ENCODE results near the gene KCNK6. TPM values are rescaled to one million over a fixed set of nuclear protein-coding genes. Genes with fewer than 3 reads are reported as not detected.

KCNK6 gene
- polyA plus RNA-seq, 1 donor (not counting 4 experiments of a cell fraction or from before 2014, with no cell fraction given): 23.9 TPM

DNA sequence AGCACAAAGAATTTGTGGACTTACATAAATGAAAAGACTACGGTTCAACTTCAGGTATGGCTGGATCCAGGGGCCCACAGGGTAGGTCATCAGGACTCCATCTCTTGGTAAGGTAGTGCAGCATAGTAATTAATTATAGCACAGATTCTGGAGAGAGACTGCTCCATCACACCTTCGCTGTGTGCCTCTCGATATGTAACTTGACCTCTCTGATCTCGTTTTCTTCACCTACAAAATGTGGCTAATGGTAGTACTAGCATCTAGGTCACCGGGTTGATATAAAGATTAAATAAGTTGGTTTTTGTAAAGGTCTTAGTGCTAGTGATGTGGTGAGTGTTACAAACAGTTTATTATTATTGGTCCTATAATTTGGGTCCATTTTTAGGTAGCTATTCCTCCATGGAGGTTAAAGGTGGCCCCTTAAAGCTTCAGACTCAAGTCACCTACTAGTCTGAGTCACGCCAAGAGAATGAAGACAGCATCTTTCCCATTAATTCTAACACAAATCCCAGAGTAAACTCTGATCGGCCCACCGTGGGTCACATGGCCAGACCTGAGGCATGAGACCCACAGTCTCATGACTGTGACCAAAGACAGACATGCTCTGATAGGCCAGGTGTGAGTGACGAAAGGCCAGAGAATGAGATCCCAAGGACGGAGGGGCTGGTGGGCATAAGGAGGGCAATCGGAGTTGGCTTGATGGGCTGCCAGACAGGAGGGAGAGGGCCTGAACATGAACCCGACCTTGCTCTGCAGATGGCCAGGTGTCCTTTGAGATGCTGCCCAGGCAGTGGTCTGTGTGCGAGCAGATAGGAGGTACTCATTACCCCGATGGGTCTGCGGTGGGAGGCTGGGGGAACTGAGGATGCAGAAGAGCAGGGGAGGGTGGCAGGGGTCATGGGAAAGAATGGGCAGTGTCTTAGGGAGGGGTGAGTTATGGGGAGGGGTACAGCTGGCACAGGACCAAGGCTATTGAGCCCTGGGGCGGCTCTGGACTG is 36.4 kb downstream of the KCNK6 start:
- no peaks in the 10 kb centered on the region for H3K9me1 ChIP-seq (ENCODE audit: control insufficient read depth, extremely low read depth, insufficient read depth, low read length)
- H3K79me2 ChIP-seq (ENCODE audit: control insufficient read depth, insufficient read depth, low read length): no peaks in the 10 kb centered on the region
- H3K4me3 ChIP-seq (ENCODE audit: control insufficient read depth in 2 of 3, extremely low read depth in 1 of 3, insufficient read depth in 2 of 3, low read depth in 1 of 3, low read length in 3 of 3): no peak overlapping the region
- H2AFZ ChIP-seq (ENCODE audit: control insufficient read depth, low read length): no peak overlapping the region
- no peaks in the 10 kb centered on the region for H4K20me1 ChIP-seq (ENCODE audit: control insufficient read depth, extremely low read depth, insufficient read depth, low read length)
- no peak overlapping the region for H3K27ac ChIP-seq (ENCODE audit: control insufficient read depth, insufficient read depth, low read length)
- no peak overlapping the region for H3K4me2 ChIP-seq (ENCODE audit: control insufficient read depth, extremely low read depth, insufficient read depth, low read depth, low read length)
- no peak for TF ChIP-seq CTCF (optimal IDR thresholded peaks at IDR 0.05 in 1 of 3, IDR thresholded peaks at IDR 0.05 in 1 of 3, conservative IDR thresholded peaks at IDR 0.05 in 1 of 3; ENCODE audit: extremely low read depth in 1 of 3, insufficient read depth in 2 of 3, low read length in 3 of 3)
- TF ChIP-seq EZH2 (IDR thresholded peaks at IDR 0.05; ENCODE audit: low read length): no peak
- H3K9me3 ChIP-seq (ENCODE audit: control insufficient read depth, low read depth, low read length): no peaks in the 10 kb centered on the region
- no peak overlapping the region for H3K9ac ChIP-seq (ENCODE audit: control insufficient read depth, extremely low read depth, insufficient read depth, low read length)
- FAIRE-seq (no peak), DNase-seq (ENCODE audit: low read depth, low spot score) (no peak)
- dilution Hi-C loops (cut with MboI; ENCODE audit: extremely low pct_ligation_motif_present, low sequenced_read_pairs): no loop called here
- H3K4me1 ChIP-seq (ENCODE audit: control insufficient read depth, extremely low read depth, insufficient read depth, low read length): no peaks in the 10 kb centered on the region
- no peaks in the 10 kb centered on the region for H3K36me3 ChIP-seq (ENCODE audit: control insufficient read depth in 2 of 2, extremely low read depth in 1 of 2, insufficient read depth in 2 of 2, low read length in 2 of 2)
- peaks cover 26% of the 10 kb centered on the region for H3K27me3 ChIP-seq (ENCODE audit: control insufficient read depth, extremely low read depth, insufficient read depth, low read length)

DNA sequence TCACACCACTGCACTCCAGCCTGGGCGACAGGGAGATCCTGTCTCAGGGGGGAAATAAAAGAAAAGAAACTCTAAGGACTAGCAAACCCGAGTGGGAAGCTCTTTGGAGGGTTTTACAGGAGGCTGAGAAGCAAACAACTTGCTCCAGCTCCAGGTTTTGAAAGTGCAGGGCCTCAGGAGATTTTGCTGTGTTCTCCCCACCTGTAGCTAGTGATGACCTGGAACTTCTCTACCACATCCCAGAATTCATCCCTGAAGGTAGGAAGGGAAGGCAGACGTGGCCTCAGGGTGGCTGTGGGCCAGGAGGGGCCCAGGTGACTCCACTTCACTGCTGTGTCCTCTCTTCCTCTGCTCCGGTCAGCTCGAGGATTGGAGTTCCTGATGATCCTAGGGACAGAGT is 38.4 kb downstream of the KCNK6 start:
- no peak for FAIRE-seq
- dilution Hi-C loops (cut with MboI; ENCODE audit: extremely low pct_ligation_motif_present, low sequenced_read_pairs): no loop called here
- TF ChIP-seq CTCF (optimal IDR thresholded peaks at IDR 0.05 in 1 of 3, IDR thresholded peaks at IDR 0.05 in 1 of 3, conservative IDR thresholded peaks at IDR 0.05 in 1 of 3; ENCODE audit: extremely low read depth in 1 of 3, insufficient read depth in 2 of 3, low read length in 3 of 3): no peak
- TF ChIP-seq EZH2 (IDR thresholded peaks at IDR 0.05; ENCODE audit: low read length): no peak

More for the DNA sequence above, 38.4 kb downstream of the KCNK6 start:
- peaks cover 6% of the 10 kb centered on the region for H3K4me1 ChIP-seq (ENCODE audit: control insufficient read depth, extremely low read depth, insufficient read depth, low read length)
- no peak overlapping the region for H3K4me2 ChIP-seq (ENCODE audit: control insufficient read depth, extremely low read depth, insufficient read depth, low read depth, low read length)
- no peak overlapping the region for H3K4me3 ChIP-seq (ENCODE audit: control insufficient read depth in 2 of 3, extremely low read depth in 1 of 3, insufficient read depth in 2 of 3, low read depth in 1 of 3, low read length in 3 of 3)
- no peaks in the 10 kb centered on the region for H3K79me2 ChIP-seq (ENCODE audit: control insufficient read depth, insufficient read depth, low read length)
- H3K9ac ChIP-seq (ENCODE audit: control insufficient read depth, extremely low read depth, insufficient read depth, low read length): no peak overlapping the region
- no peaks in the 10 kb centered on the region for H3K9me1 ChIP-seq (ENCODE audit: control insufficient read depth, extremely low read depth, insufficient read depth, low read length)
- no peaks in the 10 kb centered on the region for H3K9me3 ChIP-seq (ENCODE audit: control insufficient read depth, low read depth, low read length)
- H2AFZ ChIP-seq (ENCODE audit: control insufficient read depth, low read length): no peak overlapping the region
- no peak for DNase-seq (ENCODE audit: low read depth, low spot score)
- H3K36me3 ChIP-seq (ENCODE audit: control insufficient read depth in 2 of 2, extremely low read depth in 1 of 2, insufficient read depth in 2 of 2, low read length in 2 of 2): no peaks in the 10 kb centered on the region
- H3K27me3 ChIP-seq (ENCODE audit: control insufficient read depth, extremely low read depth, insufficient read depth, low read length): peaks cover 30% of the 10 kb centered on the region
- no peaks in the 10 kb centered on the region for H4K20me1 ChIP-seq (ENCODE audit: control insufficient read depth, extremely low read depth, insufficient read depth, low read length)
- no peak overlapping the region for H3K27ac ChIP-seq (ENCODE audit: control insufficient read depth, insufficient read depth, low read length)
